ENCODE results near the gene TACC2.

- no peak for TF ChIP-seq CTCF (IDR thresholded peaks at IDR 0.05; ENCODE audit: low read length)
- TF ChIP-seq EZH2 (IDR thresholded peaks at IDR 0.05; ENCODE audit: borderline replicate concordance, low read length) = no peak
These were observed 183.5 kb downstream of the TACC2 start for GRCh38 chr10:122172361-122173008.
